K562 (cell line): ENCODE data around the gene ZNF566. TPM values are rescaled to one million over a fixed set of nuclear protein-coding genes. Genes with fewer than 3 reads are reported as not detected.
A peak's percentile ranks its signal among the peaks of the same experiment; 100 is the strongest.

ENCODE experiments used
- ATAC-seq: fragments of 200-7000 bp; cut with Tn5 transposase; 3 replicates; pipeline ENCODE4 v1.9.1; 2020; ENCODE audit warnings: moderate library complexity
- BruUV-seq: library from RNA; stranded (reverse); fragments of 400-500 nt; replicated peaks from 2 replicates; lab custom pipeline; 2021; lab: Mats Ljungman, UMichigan
- CTCF ChIA-PET: fragments of 300-600 bp; formaldehyde crosslinking; extraction: SDS; loops from one replicate; lab custom pipeline; 2021; ENCODE audit warnings: low intra/inter-chr PET ratio; lab: Yijun Ruan, JAX
- POLR2A ChIA-PET: fragments of 300-600, 350-650 bp; sonication (Branson Sonifier 250); formaldehyde crosslinking; extraction: SDS; loops from one replicate; lab custom pipeline; 2021; ENCODE audit warnings: antibody characterized with exemption, inconsistent platforms; lab: Yijun Ruan, JAX
- DNase-seq, 4 experiments: peaks; one replicate each; pipeline versions ENCODE4 v3.0.0 to v3.0.0-alpha.2; 2011 to 2018; ENCODE audit warnings: low spot score in 3 of 4, mixed read lengths in 3 of 4; ENCODE audit errors: extremely low read depth in 1 of 4
- FAIRE-seq: peaks from 2 replicates; lab custom pipeline; 2011; peaks lifted over from hg19 to GRCh38; lab: Jason Lieb, UNC
- H2AFZ ChIP-seq: 2 replicates; pipeline ENCODE4 v1.6.0; 2011; ENCODE audit warnings: low read depth, low read length, control low read depth, inconsistent platforms
- H3K27ac ChIP-seq: fragments of 200-600 bp; 3 replicates; pipeline ENCODE4 v1.8.0; 2011; ENCODE audit warnings: low read depth, mild to moderate bottlenecking, control low read depth, inconsistent platforms, low read length, moderate library complexity, mixed read lengths; ENCODE audit errors: extremely low read depth
- H3K27me3 ChIP-seq, 2 experiments: fragments of 300-600 bp in 1 of 2; 2 replicates in 1 of 2; 3 replicates in 1 of 2; pipeline versions ENCODE4 v1.6.0 to v1.8.0; 2011; ENCODE audit warnings: inconsistent platforms in 2 of 2, low read length in 2 of 2, mild to moderate bottlenecking in 1 of 2, mixed read lengths in 1 of 2, moderate library complexity in 1 of 2; ENCODE audit not compliant: control insufficient read depth in 2 of 2, insufficient read depth in 2 of 2
- H3K36me3 ChIP-seq: fragments of 300-600 bp; 3 replicates; pipeline ENCODE4 v1.8.0; 2011; ENCODE audit warnings: mild to moderate bottlenecking, low read length, inconsistent platforms; ENCODE audit not compliant: control insufficient read depth, insufficient read depth
- H3K4me1 ChIP-seq, 2 experiments: fragments of 200-600 bp in 1 of 2; replicated peaks in 1 of 2; 2 replicates in 1 of 2; 3 replicates in 1 of 2; pipeline versions ENCODE4 v1.5.1 to v1.8.0; 2011; ENCODE audit warnings: inconsistent platforms in 2 of 2, low read length in 2 of 2, mild to moderate bottlenecking in 1 of 2, mixed read lengths in 1 of 2, moderate library complexity in 1 of 2; ENCODE audit not compliant: control insufficient read depth in 2 of 2, insufficient read depth in 2 of 2
- H3K4me2 ChIP-seq: 2 replicates; pipeline ENCODE4 v1.6.1; 2011; ENCODE audit warnings: low read length, control low read depth, inconsistent platforms, mixed read lengths; ENCODE audit not compliant: insufficient read depth
- H3K4me3 ChIP-seq: fragments of 200-600 bp; sonication (generic), shearing (Covaris generic); 2 replicates; pipeline ENCODE4 v1.5.1; 2016; ENCODE audit warnings: control low read depth, inconsistent platforms
- H3K79me2 ChIP-seq: fragments of 200-600 bp; 3 replicates; pipeline ENCODE4 v1.8.0; 2011; ENCODE audit warnings: low read length, inconsistent platforms; ENCODE audit not compliant: control insufficient read depth, insufficient read depth
- H3K9ac ChIP-seq, 2 experiments: 2 replicates each; pipeline versions ENCODE4 v1.6.0 to v1.6.1; 2011; ENCODE audit warnings: low read depth in 2 of 2, low read length in 2 of 2, control low read depth in 1 of 2, inconsistent platforms in 1 of 2, mild to moderate bottlenecking in 1 of 2, mixed read lengths in 1 of 2; ENCODE audit not compliant: insufficient read depth in 1 of 2
- H3K9me1 ChIP-seq: one replicate; pipeline ENCODE4 v1.6.0; 2011; ENCODE audit warnings: inconsistent platforms, mild to moderate bottlenecking, low read length, moderate library complexity; ENCODE audit not compliant: control insufficient read depth, insufficient read depth
- H3K9me3 ChIP-seq: replicated peaks from 2 replicates; pipeline ENCODE4 v1.5.1; 2011; ENCODE audit warnings: low read depth, low read length, inconsistent platforms; ENCODE audit not compliant: control insufficient read depth, insufficient read depth
- H4K20me1 ChIP-seq: replicated peaks from 2 replicates; pipeline ENCODE4 v1.6.1; 2011; ENCODE audit warnings: low read length, inconsistent platforms, mixed read lengths; ENCODE audit not compliant: control insufficient read depth, insufficient read depth
- MTA1 ChIP-seq: fragments of 450-650 bp; IDR thresholded peaks from 2 replicates; pipeline ENCODE4 v1.6.1; 2017; ENCODE audit warnings: borderline replicate concordance
- PBX2 ChIP-seq, 2 experiments: IDR thresholded peaks in 1 of 2; conservative IDR thresholded peaks in 1 of 2; 2 replicates each; pipeline ENCODE4 v1.6.1; 2016; ENCODE audit warnings: low read depth in 2 of 2, mild to moderate bottlenecking in 1 of 2, missing compliant biosample characterization in 1 of 2, missing genetic modification characterization in 1 of 2, moderate library complexity in 1 of 2
- XRCC3 ChIP-seq: fragments of 450-650 bp; IDR thresholded peaks from 2 replicates; pipeline ENCODE4 v1.6.1; 2017; ENCODE audit warnings: mild to moderate bottlenecking, moderate library complexity
- ZBTB5 ChIP-seq: fragments of 450-650 bp; IDR thresholded peaks from 2 replicates; pipeline ENCODE4 v1.6.1; 2017; ENCODE audit warnings: antibody characterized with exemption
- ZNF561 ChIP-seq: fragments of 450-650 bp; formaldehyde crosslinking; conservative IDR thresholded peaks from 2 replicates; pipeline ENCODE4 v1.4.0; 2020; ENCODE audit warnings: mild to moderate bottlenecking, moderate library complexity
- WGBS: fragments of 100-300 bp; shearing (Covaris generic); methylation state at CpG from one replicate; pipeline ENCODE4 v1.1.6; 2016; ENCODE audit warnings: low coverage, mixed read lengths; ENCODE audit not compliant: insufficient coverage; ENCODE audit errors: missing lambda C conversion rate; 5-methylcytosine and 5-hydroxymethylcytosine counted together
- in situ Hi-C: fragments of 300-500 bp; cut with MboI; formaldehyde crosslinking; loops from 4 replicates; pipeline ENCODE4 v1.15.0; 2018; ENCODE audit warnings: inconsistent platforms, mixed read lengths
- intact Hi-C: fragments of 100-400 bp; cut with micrococcal nuclease; formaldehyde crosslinking; loops from 2 replicates; pipeline ENCODE4 v1.14.2; 2022
- polyA plus RNA-seq, 8 experiments: library from polyadenylated mRNA; depleted of rRNA in 4 of 8; stranded (reverse) in 5 of 8; unstranded in 3 of 8; fragments of >200 nt; fragmentation: Nextera tagmentation in 2 of 8; fragmentation: Illumina TruSeq in 1 of 8; extraction: Ambion mirVana in 2 of 8; extraction: Trizol in 1 of 8; gene quantifications; 2 replicates each; pipeline versions ENCODE4 v1.2.1 to v1.2.3, GENCODE V29; 2011 to 2014; ENCODE audit warnings: inconsistent platforms in 1 of 8, missing spikeins in 1 of 8
- total RNA-seq, 7 experiments: library from RNA; depleted of rRNA in 6 of 7; stranded (reverse); fragments of >200 nt in 6 of 7; fragmentation: Illumina TruSeq in 2 of 7; extraction: Trizol in 2 of 7; gene quantifications; 2 replicates each; pipeline versions ENCODE4 v1.2.1 to v1.2.3, GENCODE V29; 2011 to 2021; ENCODE audit warnings: low replicate concordance in 1 of 7
- TF ChIP-seq, protein P1 (sequence below): IDR thresholded peaks from 2 replicates; pipeline ENCODE4 v1.6.1; 2014; ENCODE audit warnings: antibody characterized with exemption

ZNF566 gene
- total and polyA plus RNA-seq, 9 of the 15 experiments (the other 6 are each of a cell fraction or from before 2014, with no cell fraction given): 5.5 to 11.4 (median 9.7) TPM

GRCh38 chr19:36526581-36526980 lies 37.2 kb upstream of the ZNF566 start:
- Histone ChIP-seq H3K36me3 (peaks cover 12% of the 10 kb centered on the region; the same call in 2 of the 3 replicates), H3K4me3 (no peak overlapping the region; the same call in 1 of the 2 replicates), H3K27me3 (no peaks in the 10 kb centered on the region), H2AFZ (no peak overlapping the region), H3K27ac (no peak overlapping the region), H3K9me1 (no peaks in the 10 kb centered on the region), H3K79me2 (peaks cover 29% of the 10 kb centered on the region), H3K4me2 (0 out of 2 replicates have a peak overlapping the region, but pooled peaks have one; percentile 13), H3K9me3 (no peaks in the 10 kb centered on the region; the same call in 1 of the 2 replicates), H3K4me1 (peaks cover 3 to 4% of the 10 kb centered on the region in 2 experiments; a peak in 3 of 5 replicates), H3K9ac (no peak overlapping the region), H4K20me1 (no peaks in the 10 kb centered on the region)
- POLR2A ChIA-PET: no interaction called here
- BruUV-seq: no TSS peak
- in situ Hi-C loops: no loop called here
- FAIRE-seq (no peak), ATAC-seq (no peak), DNase-seq (no peak)
- intact Hi-C loops: no loop called here
- TF ChIP-seq PBX2 (CRISPR knock-in tag; IDR thresholded peaks at IDR 0.05; ENCODE audit: low read depth) (no peak), PBX2 (tag; conservative IDR thresholded peaks at IDR 0.05; ENCODE audit: low read depth) (no peak), ZNF561 (CRISPR knock-in tag) (no peak), MTA1 (no peak), ZBTB5 (no peak), XRCC3 (no peak)
- TF ChIP-seq, protein P1, sequence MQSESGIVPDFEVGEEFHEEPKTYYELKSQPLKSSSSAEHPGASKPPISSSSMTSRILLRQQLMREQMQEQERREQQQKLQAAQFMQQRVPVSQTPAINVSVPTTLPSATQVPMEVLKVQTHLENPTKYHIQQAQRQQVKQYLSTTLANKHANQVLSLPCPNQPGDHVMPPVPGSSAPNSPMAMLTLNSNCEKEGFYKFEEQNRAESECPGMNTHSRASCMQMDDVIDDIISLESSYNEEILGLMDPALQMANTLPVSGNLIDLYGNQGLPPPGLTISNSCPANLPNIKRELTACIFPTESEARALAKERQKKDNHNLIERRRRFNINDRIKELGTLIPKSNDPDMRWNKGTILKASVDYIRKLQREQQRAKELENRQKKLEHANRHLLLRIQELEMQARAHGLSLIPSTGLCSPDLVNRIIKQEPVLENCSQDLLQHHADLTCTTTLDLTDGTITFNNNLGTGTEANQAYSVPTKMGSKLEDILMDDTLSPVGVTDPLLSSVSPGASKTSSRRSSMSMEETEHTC: no peak
- WGBS: 76% methylated on average over 5 of the region's 5 CpGs
- CTCF ChIA-PET: no interaction called here
